HG02981 (cell line): ENCODE results near the gene PROSER3.

Experiments
- ATAC-seq: cut with Tn5 transposase; IDR thresholded peaks from one replicate; pipeline ENCODE4 v1.9.1; 2021; ENCODE audit warnings: mild to moderate bottlenecking, moderate library complexity; ENCODE audit not compliant: unreplicated experiment

The PROSER3 gene

DNA sequence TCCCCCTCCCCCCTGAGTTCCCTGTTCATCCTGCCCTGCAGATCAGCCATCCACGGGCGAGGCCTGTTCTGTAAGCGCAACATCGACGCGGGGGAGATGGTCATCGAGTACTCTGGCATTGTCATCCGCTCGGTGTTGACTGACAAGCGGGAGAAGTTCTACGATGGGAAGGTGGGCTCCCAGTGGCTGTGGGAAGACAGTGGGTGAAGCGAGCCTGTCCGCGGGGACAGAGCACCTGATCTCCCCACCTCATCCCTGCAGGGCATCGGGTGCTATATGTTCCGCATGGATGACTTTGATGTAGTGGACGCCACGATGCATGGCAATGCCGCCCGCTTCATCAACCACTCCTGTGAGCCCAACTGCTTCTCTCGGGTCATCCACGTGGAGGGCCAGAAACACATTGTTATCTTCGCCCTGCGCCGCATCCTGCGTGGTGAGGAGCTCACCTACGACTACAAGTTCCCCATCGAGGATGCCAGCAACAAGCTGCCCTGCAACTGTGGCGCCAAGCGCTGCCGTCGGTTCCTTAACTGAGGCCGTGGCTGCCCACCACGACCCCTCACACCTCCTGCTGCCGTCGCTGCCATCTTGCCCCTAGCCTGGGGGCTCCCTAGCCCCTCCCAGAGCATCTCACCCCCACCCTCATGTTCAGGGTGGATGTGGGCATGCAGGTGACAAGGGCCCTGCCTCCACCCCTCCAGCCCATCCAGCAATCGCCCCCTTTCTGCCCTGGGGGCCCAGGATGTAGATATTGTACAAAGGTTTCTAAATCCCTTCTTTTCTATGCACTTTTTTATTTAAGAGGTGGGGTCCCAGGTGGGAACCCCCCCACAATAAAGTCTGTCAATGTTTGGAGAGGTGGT is 19.7 kb upstream of the PROSER3 start:
- no peak for ATAC-seq

DNA sequence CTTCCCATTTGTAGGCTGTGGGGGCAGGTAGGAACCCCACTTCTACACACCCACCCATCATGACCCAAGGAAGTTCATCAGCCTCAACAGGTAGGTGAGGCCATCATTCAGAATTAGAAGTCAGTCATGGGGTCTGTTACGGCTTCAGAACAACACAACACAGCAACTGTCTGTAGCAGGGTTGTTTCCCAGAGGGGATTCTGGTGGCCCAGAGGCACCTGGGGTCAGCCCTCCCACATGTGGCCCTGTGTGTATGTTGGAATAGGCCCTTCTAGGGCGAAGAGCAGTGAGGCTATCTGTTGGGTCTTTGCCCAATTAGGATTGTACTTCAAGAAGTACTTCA is 19.1 kb upstream of the PROSER3 start:
- no peak for ATAC-seq

DNA sequence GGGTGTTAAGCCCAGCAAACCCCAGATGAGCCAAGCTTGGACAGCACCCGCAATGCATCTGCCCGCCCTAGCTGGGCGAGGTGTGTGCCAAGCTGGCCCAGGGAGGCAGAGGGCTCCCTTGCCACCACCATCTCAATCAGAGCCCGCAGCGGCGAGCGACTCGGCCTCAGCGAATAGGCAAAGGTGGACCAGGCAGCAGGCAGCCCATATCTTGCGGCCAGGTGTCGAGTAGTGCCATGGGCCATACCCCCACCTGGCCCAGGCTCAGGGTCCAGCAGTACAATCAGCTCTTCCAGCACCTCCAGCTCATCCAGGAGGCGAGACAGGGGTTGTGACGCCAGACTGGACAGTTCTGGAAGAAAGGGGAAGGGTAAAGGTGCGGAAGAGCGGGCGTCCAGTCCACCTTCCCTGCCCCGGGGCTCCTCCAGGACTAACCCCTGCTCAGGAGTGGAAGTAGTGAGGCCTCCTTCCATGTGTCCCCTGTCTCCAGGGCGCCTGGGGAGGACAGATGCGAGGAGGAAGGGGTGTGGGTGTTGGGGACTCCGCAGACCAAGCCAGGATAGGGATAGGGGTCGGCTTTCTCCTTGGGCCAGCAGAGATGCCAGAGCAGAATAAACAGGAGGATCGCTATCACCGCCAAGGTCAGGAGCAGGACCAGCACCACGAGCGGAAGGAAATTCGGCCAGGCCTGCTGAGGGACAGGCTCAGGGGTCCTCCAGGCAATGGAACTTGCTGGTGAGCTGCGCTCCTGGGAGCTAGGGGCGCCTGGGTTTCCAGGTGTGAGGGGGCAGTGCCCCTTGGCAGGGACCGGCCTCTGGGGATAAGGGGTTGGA is 18.5 kb upstream of the PROSER3 start:
- no peak for ATAC-seq

DNA sequence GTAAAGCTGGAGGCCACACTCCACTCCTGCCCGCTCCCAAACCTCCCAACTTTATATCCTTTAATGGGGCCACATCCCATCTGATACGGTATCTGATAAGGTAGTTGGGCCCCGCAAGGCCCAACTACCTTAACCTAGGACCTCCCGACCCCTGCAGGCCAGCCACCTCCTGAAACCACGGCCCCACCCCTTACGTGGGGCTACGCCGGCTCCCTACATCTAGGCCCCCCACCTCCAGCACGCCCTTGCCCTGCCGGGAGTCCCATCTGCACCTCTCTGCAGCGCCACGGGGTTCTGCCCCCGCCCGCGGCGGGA is 17.9 kb upstream of the PROSER3 start:
- ATAC-seq, result peak; percentile 7

DNA sequence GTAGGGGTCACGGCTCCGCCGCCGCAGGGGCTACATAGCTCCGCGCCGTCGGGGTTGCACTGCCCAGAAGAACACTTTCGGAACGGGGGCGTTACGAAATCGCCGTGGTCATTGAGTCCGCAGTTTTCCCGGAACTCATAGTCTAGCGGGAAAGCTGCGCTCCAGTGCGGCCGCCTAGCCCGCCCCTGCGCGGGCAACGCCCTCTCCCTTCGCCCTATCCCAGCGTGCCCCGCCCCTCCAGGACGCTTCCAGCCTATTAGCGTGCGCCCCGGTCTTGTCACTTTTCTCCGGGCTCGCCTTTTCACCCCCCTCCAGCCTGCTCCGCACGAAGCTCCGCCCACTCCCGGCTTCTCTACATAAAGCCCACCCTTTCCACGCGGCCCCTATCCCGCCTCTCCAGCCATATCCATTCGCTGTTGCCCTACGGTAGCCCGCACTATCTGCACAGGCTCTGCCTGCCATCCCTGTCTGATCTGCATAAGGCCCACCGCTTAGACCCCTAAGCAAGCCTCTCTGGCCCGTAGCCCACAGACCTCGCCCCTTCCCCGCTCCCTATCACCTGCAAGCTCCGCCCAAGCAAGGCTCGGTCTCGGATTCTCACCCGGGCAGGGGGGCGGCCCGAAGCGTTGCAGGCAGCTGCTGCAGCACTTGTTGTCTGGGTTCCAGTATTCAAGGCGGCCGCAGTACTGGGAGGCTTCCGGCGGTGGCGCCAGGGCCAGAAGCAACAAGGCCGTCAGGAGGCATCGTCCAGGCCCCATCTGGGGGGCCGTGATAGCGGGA is 17.4 kb upstream of the PROSER3 start:
- ATAC-seq, result peak; percentile 54

DNA sequence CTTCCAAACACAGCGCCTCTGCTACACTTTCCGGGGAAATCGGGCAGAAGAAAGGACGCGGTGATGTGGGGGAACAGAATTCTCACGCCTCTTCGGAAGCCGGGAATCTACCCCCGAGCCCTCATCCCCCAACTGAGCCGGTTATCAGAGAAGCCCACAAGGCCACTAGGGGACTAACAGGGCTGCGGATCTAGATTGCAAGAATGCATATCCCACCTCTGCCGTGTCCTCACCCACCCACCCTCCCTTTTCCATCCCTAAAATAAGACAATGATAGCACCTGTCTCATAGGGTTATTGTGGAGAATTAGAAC is 16.8 kb upstream of the PROSER3 start:
- ATAC-seq, result no peak

DNA sequence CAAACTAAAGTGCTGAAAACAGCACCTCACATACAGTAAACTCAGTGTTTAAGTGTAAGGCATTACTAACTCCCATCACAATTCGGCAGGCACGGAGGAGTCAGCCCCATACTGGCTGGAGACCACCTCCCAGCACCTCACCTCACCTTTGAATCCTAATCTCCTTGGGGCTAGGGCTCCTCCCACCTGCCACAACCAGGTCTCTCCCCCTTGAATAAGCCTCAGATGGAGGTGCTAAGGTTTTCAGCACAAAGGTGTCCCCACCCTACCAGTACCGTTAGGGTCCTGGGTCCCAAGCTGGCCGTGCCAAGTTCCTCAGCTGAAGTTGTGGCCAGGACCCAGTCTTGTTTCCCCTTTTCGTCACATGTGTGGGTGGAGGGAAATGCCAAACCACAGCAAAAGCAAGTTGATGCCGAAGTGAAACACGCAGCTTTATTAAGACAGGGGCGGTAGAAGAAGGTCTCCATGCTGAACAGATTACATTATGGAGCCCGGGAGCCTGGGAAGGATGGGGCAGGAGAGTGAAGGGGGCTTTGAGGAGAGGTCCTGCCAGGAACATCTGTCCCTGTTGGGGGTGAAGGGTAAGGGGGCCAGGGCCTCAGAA is 15.8 kb upstream of the PROSER3 start, which contains the start of gene IGFLR1:
Gene IGFLR1 (minus strand): TSS at position 332 of the 604 bp plus-strand sequence. CDS start 1,272 bp downstream, outside the sequence.
- no peak for ATAC-seq

DNA sequence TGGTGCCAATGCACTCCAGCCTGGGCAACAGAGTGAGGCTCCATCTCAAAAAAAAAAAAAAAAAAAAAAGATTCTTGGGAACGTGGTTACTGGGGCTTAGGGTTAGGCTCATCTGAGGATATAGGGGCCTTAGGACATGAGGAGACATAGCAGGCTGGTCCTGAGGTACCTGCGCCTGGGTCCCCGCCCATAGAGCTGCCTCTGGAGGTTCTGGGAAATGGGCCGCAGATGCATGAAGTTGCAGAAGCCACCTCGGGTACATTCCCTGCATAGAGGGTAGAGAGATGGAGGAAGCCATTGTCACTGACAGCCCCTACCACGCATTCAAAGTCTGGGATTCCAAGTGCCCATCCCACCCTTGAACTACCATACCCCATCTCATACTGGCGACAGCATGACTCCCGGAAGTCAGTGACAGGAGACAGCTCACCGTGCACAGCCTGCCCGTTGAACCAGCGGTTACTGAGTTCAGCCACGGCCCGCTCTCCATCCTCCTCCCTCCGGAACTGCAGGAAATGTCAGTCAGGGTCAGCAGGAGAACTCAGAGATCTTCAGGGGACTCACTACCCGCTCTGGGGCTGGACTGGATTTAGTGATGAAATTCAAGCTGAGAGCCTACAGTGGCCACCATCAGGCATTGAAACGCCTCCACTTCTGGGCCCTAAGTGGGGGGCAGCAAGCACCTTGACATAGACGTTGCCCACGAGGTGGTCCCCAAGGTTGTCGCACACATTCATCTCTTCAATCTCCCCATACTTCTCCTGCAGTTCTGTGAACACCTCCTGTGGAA is 14.1 kb upstream of the PROSER3 start:
- ATAC-seq, result no peak

DNA sequence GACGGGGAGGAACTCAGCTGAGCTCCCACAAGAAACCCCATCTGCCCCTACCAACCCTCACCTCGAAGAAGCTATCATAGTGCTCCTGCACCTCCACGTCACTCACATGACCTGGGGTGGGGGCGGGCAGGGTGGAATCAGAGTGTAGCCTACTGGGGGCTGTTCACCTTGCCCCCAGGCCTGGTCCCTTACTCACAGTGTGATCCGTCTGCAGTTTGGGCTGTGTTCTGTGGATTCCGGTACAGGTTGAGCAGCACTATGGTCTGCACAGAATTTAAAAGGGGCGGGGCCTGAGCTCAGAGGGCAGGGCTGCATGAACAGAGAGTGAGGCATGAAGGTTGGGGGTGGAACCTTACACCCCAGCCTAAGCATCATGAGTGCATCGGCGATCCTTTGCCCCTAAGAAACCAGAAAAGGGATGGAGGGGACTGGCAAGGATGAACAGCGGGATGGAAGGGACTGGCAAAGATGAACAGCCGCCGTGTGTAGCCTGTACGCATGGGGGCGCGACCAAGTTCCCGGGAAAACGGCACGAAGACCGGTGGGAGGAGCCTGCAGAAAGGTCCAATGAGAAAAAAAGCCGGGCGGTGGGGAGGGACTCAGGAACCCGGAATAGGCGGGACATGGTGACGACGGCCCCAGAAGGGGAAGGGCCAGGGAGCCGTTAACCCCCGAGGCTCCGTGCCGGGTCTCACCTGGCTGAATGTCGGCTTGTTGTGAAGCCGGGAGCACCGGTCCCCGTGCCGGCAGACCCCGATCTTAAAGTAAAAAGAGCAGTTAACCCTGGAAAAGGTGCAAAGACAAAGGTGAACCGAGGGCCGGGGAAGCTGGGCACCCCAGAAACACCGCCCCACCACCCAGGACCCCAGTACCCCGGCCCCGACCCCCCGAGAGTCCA is 13.3 kb upstream of the PROSER3 start:
- peak; percentile 33 for ATAC-seq

DNA sequence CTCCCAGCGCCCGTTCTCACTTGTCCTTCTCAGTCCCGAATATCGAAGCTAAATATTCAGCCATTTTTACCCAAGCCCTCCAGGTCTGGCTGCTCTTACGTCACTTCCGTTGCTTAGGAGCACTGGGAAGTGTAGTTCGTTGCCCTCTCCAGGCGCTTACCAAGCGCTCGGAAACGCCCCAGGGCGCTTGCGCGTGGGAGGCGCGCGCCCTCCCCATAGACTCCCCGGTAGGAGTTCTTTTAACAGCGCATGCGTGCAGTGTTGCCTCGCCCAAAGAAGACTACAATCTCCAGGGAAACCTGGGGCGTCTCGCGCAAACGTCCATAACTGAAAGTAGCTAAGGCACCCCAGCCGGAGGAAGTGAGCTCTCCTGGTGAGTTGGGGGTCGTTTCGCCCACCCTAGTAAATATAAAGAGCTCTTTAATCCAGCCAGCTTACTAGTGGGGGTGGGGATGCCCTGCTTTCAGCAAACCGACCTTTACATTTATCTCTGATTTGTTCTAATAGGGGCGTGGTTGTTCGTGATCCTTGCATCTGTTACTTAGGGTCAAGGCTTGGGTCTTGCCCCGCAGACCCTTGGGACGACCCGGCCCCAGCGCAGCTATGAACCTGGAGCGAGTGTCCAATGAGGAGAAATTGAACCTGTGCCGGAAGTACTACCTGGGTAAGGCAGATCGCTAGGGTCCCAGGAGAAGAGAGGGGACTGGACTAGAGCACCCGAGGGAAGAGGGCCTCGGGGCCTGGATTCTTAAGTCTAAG is 12.5 kb upstream of the PROSER3 start, which contains the start of the genes PSENEN and U2AF1L4:
Gene PSENEN (plus strand): TSS at position 324 of the 759 bp plus-strand sequence. CDS start 280 bp downstream, at position 604.
Gene U2AF1L4 (minus strand): TSS at position 91 of the 759 bp plus-strand sequence. CDS start 27 bp downstream, at position 64.
- ATAC-seq, result peak; percentile 37

DNA sequence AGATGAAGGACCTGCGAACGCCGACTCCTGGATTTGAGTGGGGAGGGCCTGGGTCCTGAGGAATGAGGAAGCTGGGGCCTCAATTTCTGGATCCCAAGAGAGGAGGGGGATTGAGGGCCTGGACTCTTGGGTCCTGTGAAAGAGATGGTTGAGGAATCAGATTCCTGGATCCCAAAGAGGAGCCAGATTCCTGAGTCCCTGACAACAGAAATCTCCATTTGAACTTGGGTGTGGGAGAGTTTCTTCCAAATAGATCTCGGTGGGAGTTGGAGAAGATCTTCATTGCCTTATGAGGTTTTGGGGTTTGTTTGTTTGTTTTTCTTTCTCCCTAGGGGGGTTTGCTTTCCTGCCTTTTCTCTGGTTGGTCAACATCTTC is 11.9 kb upstream of the PROSER3 start:
- ATAC-seq, result no peak

DNA sequence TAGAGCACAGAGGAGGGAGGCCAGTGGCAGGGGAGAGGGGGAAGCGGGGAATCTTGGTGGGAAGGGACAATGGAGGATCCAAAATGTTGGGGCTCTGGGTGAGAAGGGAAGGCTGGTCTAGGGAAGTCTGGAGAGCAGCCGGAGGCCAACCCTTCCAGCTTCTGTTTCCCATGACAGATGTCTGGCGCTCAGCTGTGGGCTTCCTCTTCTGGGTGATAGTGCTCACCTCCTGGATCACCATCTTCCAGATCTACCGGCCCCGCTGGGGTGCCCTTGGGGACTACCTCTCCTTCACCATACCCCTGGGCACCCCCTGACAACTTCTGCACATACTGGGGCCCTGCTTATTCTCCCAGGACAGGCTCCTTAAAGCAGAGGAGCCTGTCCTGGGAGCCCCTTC is 11.4 kb upstream of the PROSER3 start:
- ATAC-seq, result no peak

DNA sequence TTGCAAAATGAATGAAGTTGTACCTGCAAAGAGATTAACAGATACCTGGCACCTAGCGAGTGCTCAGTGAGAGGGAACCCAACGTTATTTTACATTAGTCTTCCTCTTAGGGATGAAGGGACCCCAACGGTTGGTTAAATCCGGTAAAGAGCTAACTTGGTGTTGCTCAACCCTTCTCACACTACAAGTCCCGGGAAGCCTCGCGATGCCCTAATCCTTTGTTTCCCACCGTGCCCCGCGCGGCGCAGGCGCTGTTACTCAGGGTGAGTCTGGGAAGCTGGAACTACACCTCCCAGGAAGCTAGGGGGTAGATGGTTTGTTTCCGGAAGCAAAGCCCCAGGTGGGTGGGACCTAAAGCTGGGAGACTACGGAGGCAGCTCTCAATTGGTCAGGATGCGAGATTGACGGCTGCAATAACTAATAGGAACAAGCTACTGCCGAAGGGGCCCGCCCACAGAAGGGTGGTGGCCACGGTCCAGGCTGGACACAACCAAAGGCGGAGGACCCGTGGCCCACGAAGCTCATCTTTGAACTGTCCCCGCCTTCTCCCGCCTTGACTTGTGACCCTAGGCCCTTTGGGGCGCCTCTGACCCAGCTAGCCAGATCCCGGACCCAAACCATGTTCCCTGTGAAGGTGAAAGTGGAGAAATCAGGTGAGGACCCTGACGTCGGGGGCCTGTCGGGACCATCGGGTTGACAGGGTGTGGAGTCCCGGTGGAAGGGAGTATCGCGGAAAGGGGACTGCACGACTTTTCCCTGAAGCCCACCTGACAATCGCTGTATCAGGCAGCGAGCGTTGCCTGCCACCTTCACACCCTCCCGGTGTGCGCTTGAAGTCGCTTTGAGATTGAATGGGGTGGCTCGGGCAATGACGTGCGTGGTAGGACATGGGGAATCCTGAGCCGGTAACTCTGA is 9.6 kb upstream of the PROSER3 start, which contains the start of gene LIN37:
Gene LIN37 (plus strand): TSS at position 471 of the 915 bp plus-strand sequence. CDS start 149 bp downstream, at position 620.
- peak; percentile 62 for ATAC-seq

DNA sequence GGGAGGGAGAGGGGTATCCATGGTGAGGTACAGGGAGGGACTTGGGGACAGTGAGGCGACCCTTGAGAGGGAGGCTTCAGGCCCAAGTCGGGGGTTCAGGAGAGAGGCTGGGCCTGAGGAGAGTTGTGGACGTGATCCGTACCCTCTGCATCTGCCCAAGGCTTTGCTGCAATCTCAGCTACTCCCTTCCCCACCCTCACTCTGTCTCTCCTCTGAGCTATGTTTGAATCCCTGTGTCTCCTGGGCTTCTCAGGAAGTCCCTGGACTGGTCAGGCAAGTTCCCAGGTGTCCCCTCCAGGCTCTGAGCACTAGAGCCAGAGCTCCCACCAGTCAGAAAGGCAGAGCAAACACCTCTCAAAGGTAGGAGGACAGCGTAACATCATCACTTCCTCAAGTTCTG is 7.8 kb upstream of the PROSER3 start:
- no peak for ATAC-seq

DNA sequence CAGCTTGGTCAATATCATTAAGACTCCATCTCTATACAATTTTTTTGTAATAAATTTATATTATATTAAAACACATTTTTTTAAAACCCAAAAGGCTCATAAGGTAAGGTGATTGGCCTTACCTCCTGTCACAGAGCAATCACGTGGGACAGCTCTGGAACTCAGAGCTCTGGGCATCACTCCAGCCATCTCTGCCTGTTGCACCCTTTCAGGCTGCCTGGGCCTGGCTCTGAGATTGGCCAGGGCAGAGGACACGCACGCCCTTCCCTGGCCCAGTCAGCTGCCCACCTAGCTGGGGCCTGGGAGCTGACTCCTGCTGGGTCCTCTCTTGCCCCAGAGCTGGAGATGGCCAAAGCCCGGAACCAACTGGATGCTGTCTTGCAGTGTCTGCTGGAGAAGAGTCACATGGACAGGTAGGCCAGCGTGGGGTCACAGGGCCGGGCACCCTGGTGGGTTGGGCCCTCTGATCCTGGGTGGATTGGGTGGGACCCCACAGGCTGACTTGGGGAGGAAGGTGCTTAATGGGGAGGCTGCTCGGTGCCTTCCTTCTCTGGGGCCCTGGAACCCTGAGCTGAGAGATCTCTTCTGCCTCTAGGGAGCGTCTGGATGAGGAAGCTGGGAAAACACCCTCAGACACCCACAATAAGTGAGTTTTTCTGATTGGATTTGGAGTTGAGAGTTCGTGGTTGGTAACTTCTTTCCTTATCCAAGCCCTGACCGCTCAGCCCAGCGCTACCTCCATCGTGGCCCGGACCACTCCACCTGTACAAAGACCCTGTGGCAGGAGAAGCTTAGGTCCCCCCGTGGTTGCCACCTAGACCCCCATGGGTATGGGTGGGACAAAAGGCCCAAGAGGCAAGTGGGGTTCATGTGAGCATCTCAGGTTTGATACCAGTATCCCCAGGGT is 5.9 kb upstream of the PROSER3 start:
- no peak for ATAC-seq

DNA sequence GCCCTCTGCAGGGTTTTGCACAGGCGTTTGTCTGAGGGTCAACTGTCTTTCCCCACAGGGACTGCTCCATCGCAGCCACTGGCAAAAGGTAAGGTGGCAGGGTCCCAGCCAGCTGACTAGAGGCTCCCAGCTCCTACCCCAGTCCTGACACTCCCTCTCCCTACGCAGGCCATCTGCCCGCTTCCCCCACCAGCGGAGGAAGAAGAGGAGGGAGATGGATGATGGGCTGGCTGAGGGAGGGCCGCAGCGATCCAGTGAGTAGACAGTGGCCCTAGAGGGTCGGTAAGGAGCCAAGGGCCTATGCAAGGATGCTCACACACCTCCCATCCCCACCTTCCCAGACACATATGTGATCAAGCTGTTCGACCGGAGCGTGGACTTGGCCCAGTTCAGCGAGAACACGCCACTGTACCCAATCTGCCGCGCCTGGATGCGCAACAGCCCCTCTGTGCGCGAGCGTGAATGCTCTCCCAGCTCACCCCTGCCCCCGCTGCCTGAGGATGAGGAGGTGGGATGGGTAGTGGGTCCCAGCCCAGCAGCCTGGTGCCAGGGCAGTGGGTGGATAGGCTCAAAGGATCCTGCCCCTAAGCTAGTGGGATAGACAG is 5.1 kb upstream of the PROSER3 start:
- ATAC-seq, result no peak
